ENCODE results near the gene DACH2. TPM values are rescaled to one million over a fixed set of nuclear protein-coding genes. Genes with fewer than 3 reads are reported as not detected.

The DACH2 gene
- polyA plus RNA-seq, 1 donor from 2014 or later, result 20.6 TPM

DNA sequence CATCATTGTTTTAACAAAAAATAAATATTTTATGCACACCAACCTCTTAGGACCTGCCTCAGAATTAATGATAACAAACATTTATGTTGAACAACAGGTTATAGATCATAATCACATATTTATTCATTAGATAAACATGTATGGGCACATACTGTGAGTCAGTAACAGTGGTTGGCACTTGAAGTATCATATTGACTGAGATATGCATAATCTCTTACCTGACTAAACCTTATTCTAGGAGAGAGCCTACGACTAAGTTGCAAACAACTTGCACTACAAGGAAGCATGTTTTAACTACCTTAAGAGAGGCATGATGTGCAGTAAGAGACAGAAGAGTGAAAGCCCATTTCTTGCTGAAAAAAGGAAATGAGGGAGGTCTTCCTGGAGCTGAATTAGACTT, 6.5 kb upstream of the DACH2 start:
- Histone ChIP-seq H3K9me2 (ENCODE audit: insufficient read depth, low read length) (no peaks in the 10 kb centered on the region), H2AFZ (ENCODE audit: low read depth, low read length) (no peak overlapping the region), H3K4me2 (ENCODE audit: low read length) (no peak overlapping the region), H3K36me3 (ENCODE audit: insufficient read depth, low read length) (no peaks in the 10 kb centered on the region), H4K20me1 (ENCODE audit: insufficient read depth) (no peaks in the 10 kb centered on the region), H3F3A (ENCODE audit: insufficient read depth, low read length, poor library complexity, severe bottlenecking) (no peaks in the 10 kb centered on the region), H3K4me3 (ENCODE audit: low read length) (no peak overlapping the region), H3K9ac (ENCODE audit: low read length) (no peak overlapping the region), H3K27ac (ENCODE audit: low read length) (no peak overlapping the region), H3K9me3 (ENCODE audit: low read length) (no peaks in the 10 kb centered on the region), H3K79me2 (replicated peaks; ENCODE audit: insufficient read depth, low read length) (no peaks in the 10 kb centered on the region), H3K27me3 (ENCODE audit: insufficient read depth, low read depth, low read length) (no peaks in the 10 kb centered on the region)
- TF ChIP-seq EZH2 (IDR thresholded peaks at IDR 0.05; ENCODE audit: borderline replicate concordance, insufficient read depth, low read length, poor library complexity, severe bottlenecking), result no peak
- TF ChIP-seq RAD21 (conservative IDR thresholded peaks at IDR 0.05), result no peak
- no peak for TF ChIP-seq MXI1 (conservative IDR thresholded peaks at IDR 0.05; ENCODE audit: poor library complexity, severe bottlenecking)
- no peak for TF ChIP-seq POLR2AphosphoS5 (IDR thresholded peaks at IDR 0.05)
- no peak for TF ChIP-seq TAF1 (IDR thresholded peaks at IDR 0.05; ENCODE audit: low read depth)
- no peak for TF ChIP-seq SMC3 (conservative IDR thresholded peaks at IDR 0.05; ENCODE audit: poor library complexity)
- TF ChIP-seq, protein P1, sequence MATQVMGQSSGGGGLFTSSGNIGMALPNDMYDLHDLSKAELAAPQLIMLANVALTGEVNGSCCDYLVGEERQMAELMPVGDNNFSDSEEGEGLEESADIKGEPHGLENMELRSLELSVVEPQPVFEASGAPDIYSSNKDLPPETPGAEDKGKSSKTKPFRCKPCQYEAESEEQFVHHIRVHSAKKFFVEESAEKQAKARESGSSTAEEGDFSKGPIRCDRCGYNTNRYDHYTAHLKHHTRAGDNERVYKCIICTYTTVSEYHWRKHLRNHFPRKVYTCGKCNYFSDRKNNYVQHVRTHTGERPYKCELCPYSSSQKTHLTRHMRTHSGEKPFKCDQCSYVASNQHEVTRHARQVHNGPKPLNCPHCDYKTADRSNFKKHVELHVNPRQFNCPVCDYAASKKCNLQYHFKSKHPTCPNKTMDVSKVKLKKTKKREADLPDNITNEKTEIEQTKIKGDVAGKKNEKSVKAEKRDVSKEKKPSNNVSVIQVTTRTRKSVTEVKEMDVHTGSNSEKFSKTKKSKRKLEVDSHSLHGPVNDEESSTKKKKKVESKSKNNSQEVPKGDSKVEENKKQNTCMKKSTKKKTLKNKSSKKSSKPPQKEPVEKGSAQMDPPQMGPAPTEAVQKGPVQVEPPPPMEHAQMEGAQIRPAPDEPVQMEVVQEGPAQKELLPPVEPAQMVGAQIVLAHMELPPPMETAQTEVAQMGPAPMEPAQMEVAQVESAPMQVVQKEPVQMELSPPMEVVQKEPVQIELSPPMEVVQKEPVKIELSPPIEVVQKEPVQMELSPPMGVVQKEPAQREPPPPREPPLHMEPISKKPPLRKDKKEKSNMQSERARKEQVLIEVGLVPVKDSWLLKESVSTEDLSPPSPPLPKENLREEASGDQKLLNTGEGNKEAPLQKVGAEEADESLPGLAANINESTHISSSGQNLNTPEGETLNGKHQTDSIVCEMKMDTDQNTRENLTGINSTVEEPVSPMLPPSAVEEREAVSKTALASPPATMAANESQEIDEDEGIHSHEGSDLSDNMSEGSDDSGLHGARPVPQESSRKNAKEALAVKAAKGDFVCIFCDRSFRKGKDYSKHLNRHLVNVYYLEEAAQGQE (IDR thresholded peaks at IDR 0.05; ENCODE audit: borderline replicate concordance), result no peak
- TF ChIP-seq, protein P2, sequence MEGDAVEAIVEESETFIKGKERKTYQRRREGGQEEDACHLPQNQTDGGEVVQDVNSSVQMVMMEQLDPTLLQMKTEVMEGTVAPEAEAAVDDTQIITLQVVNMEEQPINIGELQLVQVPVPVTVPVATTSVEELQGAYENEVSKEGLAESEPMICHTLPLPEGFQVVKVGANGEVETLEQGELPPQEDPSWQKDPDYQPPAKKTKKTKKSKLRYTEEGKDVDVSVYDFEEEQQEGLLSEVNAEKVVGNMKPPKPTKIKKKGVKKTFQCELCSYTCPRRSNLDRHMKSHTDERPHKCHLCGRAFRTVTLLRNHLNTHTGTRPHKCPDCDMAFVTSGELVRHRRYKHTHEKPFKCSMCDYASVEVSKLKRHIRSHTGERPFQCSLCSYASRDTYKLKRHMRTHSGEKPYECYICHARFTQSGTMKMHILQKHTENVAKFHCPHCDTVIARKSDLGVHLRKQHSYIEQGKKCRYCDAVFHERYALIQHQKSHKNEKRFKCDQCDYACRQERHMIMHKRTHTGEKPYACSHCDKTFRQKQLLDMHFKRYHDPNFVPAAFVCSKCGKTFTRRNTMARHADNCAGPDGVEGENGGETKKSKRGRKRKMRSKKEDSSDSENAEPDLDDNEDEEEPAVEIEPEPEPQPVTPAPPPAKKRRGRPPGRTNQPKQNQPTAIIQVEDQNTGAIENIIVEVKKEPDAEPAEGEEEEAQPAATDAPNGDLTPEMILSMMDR (IDR thresholded peaks at IDR 0.05; ENCODE audit: poor library complexity, severe bottlenecking), result no peak
- no peak for TF ChIP-seq EP300 (conservative IDR thresholded peaks at IDR 0.05; ENCODE audit: poor library complexity, severe bottlenecking)

DNA sequence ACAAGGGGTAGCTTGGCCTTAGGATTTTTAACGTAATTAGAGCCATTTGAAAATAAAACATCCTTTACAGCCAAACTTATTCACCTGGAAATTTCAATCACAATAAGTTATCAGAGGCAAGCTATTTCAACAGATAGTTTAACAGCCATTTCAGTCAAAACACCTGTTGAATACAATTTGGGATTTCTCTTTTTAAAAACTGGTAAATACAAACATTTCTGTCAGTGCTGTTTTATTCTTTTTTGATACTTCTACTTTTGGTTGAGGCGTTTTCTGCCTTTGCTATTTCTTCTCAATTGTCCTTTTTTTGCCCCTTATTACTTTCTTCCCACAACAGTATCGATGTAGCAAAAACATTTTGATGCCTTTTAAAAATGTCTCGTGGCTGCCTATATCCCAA, 2.1 kb upstream of the DACH2 start:
- H3K9me2 ChIP-seq (ENCODE audit: insufficient read depth, low read length), result no peaks in the 10 kb centered on the region
- no peak overlapping the region for H3K9ac ChIP-seq (ENCODE audit: low read length)
- TF ChIP-seq EZH2 (IDR thresholded peaks at IDR 0.05; ENCODE audit: borderline replicate concordance, insufficient read depth, low read length, poor library complexity, severe bottlenecking), result no peak
- TF ChIP-seq, protein P2 (IDR thresholded peaks at IDR 0.05; ENCODE audit: poor library complexity, severe bottlenecking), result no peak
- no peak for TF ChIP-seq POLR2AphosphoS5 (IDR thresholded peaks at IDR 0.05)
- TF ChIP-seq SMC3 (conservative IDR thresholded peaks at IDR 0.05; ENCODE audit: poor library complexity), result no peak
- TF ChIP-seq EP300 (conservative IDR thresholded peaks at IDR 0.05; ENCODE audit: poor library complexity, severe bottlenecking), result no peak
- TF ChIP-seq MXI1 (conservative IDR thresholded peaks at IDR 0.05; ENCODE audit: poor library complexity, severe bottlenecking), result no peak
- TF ChIP-seq, protein P1 (IDR thresholded peaks at IDR 0.05; ENCODE audit: borderline replicate concordance), result no peak
- TF ChIP-seq TAF1 (IDR thresholded peaks at IDR 0.05; ENCODE audit: low read depth), result no peak
- no peak for TF ChIP-seq RAD21 (conservative IDR thresholded peaks at IDR 0.05)
- no peak overlapping the region for H3K4me2 ChIP-seq (ENCODE audit: low read length)
- H3K27me3 ChIP-seq (ENCODE audit: insufficient read depth, low read depth, low read length), result peaks cover 25% of the 10 kb centered on the region
- no peaks in the 10 kb centered on the region for H3K9me3 ChIP-seq (ENCODE audit: low read length)
- no peaks in the 10 kb centered on the region for H3K79me2 ChIP-seq (replicated peaks; ENCODE audit: insufficient read depth, low read length)
- no peaks in the 10 kb centered on the region for H3K36me3 ChIP-seq (ENCODE audit: insufficient read depth, low read length)
- H2AFZ ChIP-seq (ENCODE audit: low read depth, low read length), result no peak overlapping the region
- no peaks in the 10 kb centered on the region for H4K20me1 ChIP-seq (ENCODE audit: insufficient read depth)
- no peaks in the 10 kb centered on the region for H3F3A ChIP-seq (ENCODE audit: insufficient read depth, low read length, poor library complexity, severe bottlenecking)
- H3K27ac ChIP-seq (ENCODE audit: low read length), result no peak overlapping the region
- no peak overlapping the region for H3K4me3 ChIP-seq (ENCODE audit: low read length)

Measured in neural cell (in vitro differentiated cells).